HL-60 (cell line): ENCODE data around the gene RBPJ.

Source experiments
- POLR2AphosphoS5 ChIP-seq: IDR thresholded peaks from 2 replicates; pipeline ENCODE4 v1.6.1; 2012; ENCODE audit warnings: low read depth
- TF ChIP-seq, protein P1 (sequence below): IDR thresholded peaks from one replicate; pipeline ENCODE4 v1.5.1; 2011; ENCODE audit warnings: low read length, control low read depth, inconsistent platforms; ENCODE audit not compliant: insufficient read depth
- TF ChIP-seq, protein P2 (sequence below): IDR thresholded peaks from 2 replicates; pipeline ENCODE4 v1.6.1; 2012; ENCODE audit warnings: low read depth; ENCODE audit not compliant: insufficient replicate concordance

DNA sequence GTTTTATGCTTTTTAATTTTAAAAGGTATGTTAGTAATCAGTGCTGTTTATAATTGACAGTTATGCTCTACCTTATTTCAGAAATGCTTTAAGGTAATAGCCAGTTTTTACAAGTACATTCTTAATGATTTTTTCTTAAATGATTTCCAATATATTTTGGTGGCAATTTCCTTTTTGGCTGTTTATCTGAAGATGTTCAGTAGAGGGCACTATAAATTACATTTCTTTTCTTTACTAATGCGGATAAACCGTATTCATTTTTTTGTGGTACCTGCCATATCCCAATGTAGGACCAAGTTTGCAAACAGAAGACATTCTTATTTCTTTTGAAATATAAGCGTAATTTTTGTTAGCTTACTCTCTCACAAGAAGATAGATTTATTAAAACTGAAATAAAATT lies 104.0 kb downstream of the RBPJ start:
- TF ChIP-seq, protein P1, sequence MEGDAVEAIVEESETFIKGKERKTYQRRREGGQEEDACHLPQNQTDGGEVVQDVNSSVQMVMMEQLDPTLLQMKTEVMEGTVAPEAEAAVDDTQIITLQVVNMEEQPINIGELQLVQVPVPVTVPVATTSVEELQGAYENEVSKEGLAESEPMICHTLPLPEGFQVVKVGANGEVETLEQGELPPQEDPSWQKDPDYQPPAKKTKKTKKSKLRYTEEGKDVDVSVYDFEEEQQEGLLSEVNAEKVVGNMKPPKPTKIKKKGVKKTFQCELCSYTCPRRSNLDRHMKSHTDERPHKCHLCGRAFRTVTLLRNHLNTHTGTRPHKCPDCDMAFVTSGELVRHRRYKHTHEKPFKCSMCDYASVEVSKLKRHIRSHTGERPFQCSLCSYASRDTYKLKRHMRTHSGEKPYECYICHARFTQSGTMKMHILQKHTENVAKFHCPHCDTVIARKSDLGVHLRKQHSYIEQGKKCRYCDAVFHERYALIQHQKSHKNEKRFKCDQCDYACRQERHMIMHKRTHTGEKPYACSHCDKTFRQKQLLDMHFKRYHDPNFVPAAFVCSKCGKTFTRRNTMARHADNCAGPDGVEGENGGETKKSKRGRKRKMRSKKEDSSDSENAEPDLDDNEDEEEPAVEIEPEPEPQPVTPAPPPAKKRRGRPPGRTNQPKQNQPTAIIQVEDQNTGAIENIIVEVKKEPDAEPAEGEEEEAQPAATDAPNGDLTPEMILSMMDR = no peak
- TF ChIP-seq POLR2AphosphoS5 = no peak
- TF ChIP-seq, protein P2, sequence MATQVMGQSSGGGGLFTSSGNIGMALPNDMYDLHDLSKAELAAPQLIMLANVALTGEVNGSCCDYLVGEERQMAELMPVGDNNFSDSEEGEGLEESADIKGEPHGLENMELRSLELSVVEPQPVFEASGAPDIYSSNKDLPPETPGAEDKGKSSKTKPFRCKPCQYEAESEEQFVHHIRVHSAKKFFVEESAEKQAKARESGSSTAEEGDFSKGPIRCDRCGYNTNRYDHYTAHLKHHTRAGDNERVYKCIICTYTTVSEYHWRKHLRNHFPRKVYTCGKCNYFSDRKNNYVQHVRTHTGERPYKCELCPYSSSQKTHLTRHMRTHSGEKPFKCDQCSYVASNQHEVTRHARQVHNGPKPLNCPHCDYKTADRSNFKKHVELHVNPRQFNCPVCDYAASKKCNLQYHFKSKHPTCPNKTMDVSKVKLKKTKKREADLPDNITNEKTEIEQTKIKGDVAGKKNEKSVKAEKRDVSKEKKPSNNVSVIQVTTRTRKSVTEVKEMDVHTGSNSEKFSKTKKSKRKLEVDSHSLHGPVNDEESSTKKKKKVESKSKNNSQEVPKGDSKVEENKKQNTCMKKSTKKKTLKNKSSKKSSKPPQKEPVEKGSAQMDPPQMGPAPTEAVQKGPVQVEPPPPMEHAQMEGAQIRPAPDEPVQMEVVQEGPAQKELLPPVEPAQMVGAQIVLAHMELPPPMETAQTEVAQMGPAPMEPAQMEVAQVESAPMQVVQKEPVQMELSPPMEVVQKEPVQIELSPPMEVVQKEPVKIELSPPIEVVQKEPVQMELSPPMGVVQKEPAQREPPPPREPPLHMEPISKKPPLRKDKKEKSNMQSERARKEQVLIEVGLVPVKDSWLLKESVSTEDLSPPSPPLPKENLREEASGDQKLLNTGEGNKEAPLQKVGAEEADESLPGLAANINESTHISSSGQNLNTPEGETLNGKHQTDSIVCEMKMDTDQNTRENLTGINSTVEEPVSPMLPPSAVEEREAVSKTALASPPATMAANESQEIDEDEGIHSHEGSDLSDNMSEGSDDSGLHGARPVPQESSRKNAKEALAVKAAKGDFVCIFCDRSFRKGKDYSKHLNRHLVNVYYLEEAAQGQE = no peak
